OCI-LY1 (cell line): Measurements from ENCODE around the gene TRAK1.

ENCODE experiments used
- CTCF ChIP-seq: fragments of 200-600 bp; sonication (generic), shearing (Covaris generic); IDR thresholded peaks from 2 replicates; pipeline ENCODE4 v1.5.1; 2017; ENCODE audit warnings: mild to moderate bottlenecking, antibody characterized with exemption, low read length, moderate library complexity, mixed read lengths
- EZH2 ChIP-seq: fragments of 200-600 bp; sonication (generic), shearing (Covaris generic); IDR thresholded peaks from 2 replicates; pipeline ENCODE4 v1.8.0; 2017; ENCODE audit warnings: borderline replicate concordance, mixed run types, mild to moderate bottlenecking, antibody characterized with exemption, low read length, moderate library complexity, mixed read lengths

- TF ChIP-seq CTCF (no peak), EZH2 (no peak)
Measured at GRCh38 chr3:42080453-42080872, 10.7 kb upstream of the TRAK1 start.
